ENCODE data around the gene FAM169A. TPM values are rescaled to one million over a fixed set of nuclear protein-coding genes. Genes with fewer than 3 reads are reported as not detected.
"Not testable (repeated sequence)": the region's sequence is repeated elsewhere in the genome, so short reads cannot be mapped to it uniquely, and the experiment has no call there.

FAM169A gene, protein sequence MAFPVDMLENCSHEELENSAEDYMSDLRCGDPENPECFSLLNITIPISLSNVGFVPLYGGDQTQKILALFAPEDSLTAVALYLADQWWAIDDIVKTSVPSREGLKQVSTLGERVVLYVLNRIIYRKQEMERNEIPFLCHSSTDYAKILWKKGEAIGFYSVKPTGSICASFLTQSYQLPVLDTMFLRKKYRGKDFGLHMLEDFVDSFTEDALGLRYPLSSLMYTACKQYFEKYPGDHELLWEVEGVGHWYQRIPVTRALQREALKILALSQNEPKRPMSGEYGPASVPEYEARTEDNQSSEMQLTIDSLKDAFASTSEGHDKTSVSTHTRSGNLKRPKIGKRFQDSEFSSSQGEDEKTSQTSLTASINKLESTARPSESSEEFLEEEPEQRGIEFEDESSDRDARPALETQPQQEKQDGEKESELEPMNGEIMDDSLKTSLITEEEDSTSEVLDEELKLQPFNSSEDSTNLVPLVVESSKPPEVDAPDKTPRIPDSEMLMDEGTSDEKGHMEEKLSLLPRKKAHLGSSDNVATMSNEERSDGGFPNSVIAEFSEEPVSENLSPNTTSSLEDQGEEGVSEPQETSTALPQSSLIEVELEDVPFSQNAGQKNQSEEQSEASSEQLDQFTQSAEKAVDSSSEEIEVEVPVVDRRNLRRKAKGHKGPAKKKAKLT
- total RNA-seq (10 to 100 TPM; 12.5 to 15.9 (median 12.6) TPM), total RNA-seq (29.5 to 68.3 (median 48.4) reads per million in 29 experiments)
- 17.1 TPM for total RNA-seq (2013)

DNA sequence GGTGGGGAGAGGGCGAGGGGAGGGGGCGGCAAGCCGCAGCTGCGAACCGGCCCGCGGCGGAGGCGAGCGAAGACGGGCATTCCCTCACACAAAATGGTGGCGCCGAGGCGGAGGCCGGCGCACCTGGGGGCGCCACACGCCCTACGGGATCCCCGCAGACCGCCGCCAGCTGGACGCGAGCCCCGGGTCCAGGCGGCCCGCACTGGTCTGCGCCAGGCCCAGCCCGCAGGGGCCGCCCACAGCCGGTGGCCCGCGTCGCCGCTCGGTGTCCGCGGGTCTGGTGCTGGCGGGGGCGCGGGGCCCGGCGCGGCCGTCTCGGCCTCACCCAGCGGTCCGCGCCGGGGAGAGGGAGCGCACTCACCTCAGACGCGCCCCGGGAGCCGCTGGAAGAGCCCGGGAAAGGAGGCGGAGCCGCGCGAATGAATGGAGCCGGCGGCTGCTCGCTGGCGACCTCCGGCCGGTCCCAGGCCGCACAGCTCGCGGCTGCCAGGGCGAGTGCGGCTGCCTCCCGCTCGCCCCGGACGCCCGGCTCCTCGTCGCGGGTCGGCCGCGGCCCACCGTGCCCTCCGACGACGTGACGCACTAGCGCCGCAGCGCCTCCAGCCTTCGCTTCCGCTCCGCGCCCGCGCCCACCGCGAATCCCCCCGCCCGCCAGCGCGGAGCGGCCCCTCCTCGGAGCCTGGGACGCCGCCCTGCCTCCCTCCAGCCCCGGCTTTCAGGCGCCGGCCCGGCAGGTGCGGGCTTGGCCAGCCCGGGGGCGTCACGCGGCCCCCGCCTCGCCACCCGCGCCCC lies at the start of gene FAM169A:
Gene FAM169A (minus strand): TSS at position 584 of the 792 bp plus-strand sequence. CDS start 24,711 bp downstream, outside the sequence.
- no peaks in the 10 kb centered on the region for H3K9me3 ChIP-seq
- CTCF ChIA-PET, result no interaction called here
- POLR2A ChIA-PET, result no interaction called here
- H3K27me3 Mint-ChIP-seq, result peaks cover 0 to 13% of the 10 kb centered on the region in 2 donors
- H3K4me1 ChIP-seq (ENCODE audit: control insufficient read depth in 1 of 2, extremely low read depth in 1 of 2, insufficient read depth in 2 of 2, low read length in 2 of 2), result peaks cover 2 to 16% of the 10 kb centered on the region in 2 experiments
- ATAC-seq (replicated peaks in 1 of 4), result peak; percentile 77 to 83 (median 80)
- under 1% methylated on average over 114 of the region's 119 CpGs for WGBS (ENCODE audit: insufficient coverage)
- H3K27ac Mint-ChIP-seq, result peak within 1 kb of the TSS; percentile 86
- H3K36me3 Mint-ChIP-seq, result no peaks in the 10 kb centered on the region
- H3K27ac ChIP-seq (ENCODE audit: low read length), result peak within 1 kb of the TSS; percentile 53
- H3K4me3 ChIP-seq (ENCODE audit: control insufficient read depth in 1 of 2, extremely low read depth in 1 of 2, low read length in 1 of 2), result peak within 1 kb of the TSS; percentile 69 to 90
- H3K27me3 ChIP-seq (replicated peaks in 1 of 2; ENCODE audit: control insufficient read depth in 2 of 2, extremely low read depth in 1 of 2, insufficient read depth in 2 of 2, low read length in 1 of 2), result peaks cover 0 to 14% of the 10 kb centered on the region in 2 experiments
- peak within 1 kb of the TSS; percentile 91 to 96 (median 93) for H3K4me3 Mint-ChIP-seq
- no peaks in the 10 kb centered on the region for H3K9me3 Mint-ChIP-seq
- H3K36me3 ChIP-seq (ENCODE audit: control insufficient read depth in 2 of 2, extremely low read depth in 1 of 2, insufficient read depth in 1 of 2, low read length in 1 of 2), result no peaks in the 10 kb centered on the region
- peak in 33 of 35 experiments; percentile 20 to 71 (median 47) for DNase-seq
- peaks cover 40 to 43% (median 41%) of the 10 kb centered on the region in 3 donors for H3K4me1 Mint-ChIP-seq

DNA sequence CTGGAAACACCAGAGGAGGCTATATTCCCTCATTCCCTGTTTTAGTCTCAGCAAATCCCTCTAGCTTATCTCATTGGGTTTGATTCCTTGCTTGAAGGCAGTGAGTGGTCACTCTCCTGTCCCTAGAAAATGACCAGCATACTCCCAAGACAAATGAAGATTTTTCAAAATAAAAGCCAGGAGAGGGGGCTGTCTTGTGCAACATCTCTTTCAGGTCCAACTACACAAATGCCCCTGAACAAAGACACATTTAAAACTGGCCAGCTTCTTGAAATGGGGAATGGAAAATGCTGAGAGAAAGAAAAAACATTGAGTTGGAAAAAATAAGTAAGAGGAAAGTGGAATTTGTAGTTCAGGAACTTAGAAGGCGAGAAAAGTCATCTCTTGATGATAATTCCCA lies 49.3 kb upstream of the FAM169A start:
- Mint-ChIP-seq H3K9me3 (peaks cover 0 to 2% (median under 1%) of the 10 kb centered on the region in 3 donors), H3K4me3 (no peak overlapping the region), H3K27me3 (peaks cover 5 to 13% of the 10 kb centered on the region in 2 donors), H3K4me1 (no peaks in the 10 kb centered on the region), H3K36me3 (peaks cover under 1% of the 10 kb centered on the region), H3K27ac (no peak overlapping the region)
- DNase-seq, result no peak
- Histone ChIP-seq H3K4me3 (ENCODE audit: control insufficient read depth in 1 of 2, extremely low read depth in 1 of 2, low read length in 1 of 2) (no peak overlapping the region), H3K4me1 (ENCODE audit: control insufficient read depth in 1 of 2, extremely low read depth in 1 of 2, insufficient read depth in 2 of 2, low read length in 2 of 2) (no peaks in the 10 kb centered on the region), H3K27me3 (replicated peaks in 1 of 2; ENCODE audit: control insufficient read depth in 2 of 2, extremely low read depth in 1 of 2, insufficient read depth in 2 of 2, low read length in 1 of 2) (peaks cover 0 to 6% of the 10 kb centered on the region in 2 experiments), H3K36me3 (ENCODE audit: control insufficient read depth in 2 of 2, extremely low read depth in 1 of 2, insufficient read depth in 1 of 2, low read length in 1 of 2) (no peaks in the 10 kb centered on the region), H3K9me3 (no peaks in the 10 kb centered on the region), H3K27ac (ENCODE audit: low read length) (no peak overlapping the region)
- WGBS (ENCODE audit: insufficient coverage), result no CpG with 5 or more reads among the region's 1 CpG
- POLR2A ChIA-PET, result interaction anchor here (0.5 kb wide), 2 partner anchors 125 to 142 kb away, joined by 3 to 7 read pairs; no protein-coding TSS in a partner anchor
- CTCF ChIA-PET, result interaction anchor here in 1 of 2 donors (0.9 kb wide), 1 partner anchor 9 kb away, joined by 5 read pairs; no protein-coding TSS in a partner anchor
- ATAC-seq (replicated peaks in 1 of 4), result no peak

DNA sequence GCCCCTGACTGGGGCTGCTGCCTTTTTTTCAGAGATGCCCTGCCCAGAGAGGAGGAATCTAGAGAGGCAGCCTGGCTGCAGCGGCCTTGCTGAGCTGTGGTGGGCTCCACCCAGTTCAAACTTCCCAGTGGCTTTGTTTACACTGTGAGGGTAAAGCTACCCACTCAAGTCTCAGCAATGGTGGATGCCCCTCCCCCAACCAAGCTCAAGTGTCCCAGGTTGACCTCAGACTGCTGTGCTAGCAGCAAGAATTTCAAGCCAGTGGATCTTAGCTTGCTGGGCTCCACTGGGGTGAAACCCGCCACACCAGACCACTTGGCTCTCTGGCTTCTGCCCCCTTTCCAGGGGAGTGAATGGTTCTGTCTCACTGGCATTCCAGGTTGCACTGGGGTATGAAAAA lies 45.2 kb upstream of the FAM169A start:
- H3K4me1 Mint-ChIP-seq; H3K4me1 ChIP-seq (ENCODE audit: control insufficient read depth in 1 of 2, extremely low read depth in 1 of 2, insufficient read depth in 2 of 2, low read length in 2 of 2); H3K9me3 Mint-ChIP-seq; H3K27ac ChIP-seq (ENCODE audit: low read length); H3K4me3 ChIP-seq (ENCODE audit: control insufficient read depth in 1 of 2, extremely low read depth in 1 of 2, low read length in 1 of 2); ATAC-seq (replicated peaks in 1 of 4); H3K9me3 ChIP-seq; H3K36me3 ChIP-seq (ENCODE audit: control insufficient read depth in 2 of 2, extremely low read depth in 1 of 2, insufficient read depth in 1 of 2, low read length in 1 of 2); H3K27me3 ChIP-seq (replicated peaks in 1 of 2; ENCODE audit: control insufficient read depth in 2 of 2, extremely low read depth in 1 of 2, insufficient read depth in 2 of 2, low read length in 1 of 2); H3K36me3 Mint-ChIP-seq; H3K4me3 Mint-ChIP-seq; DNase-seq; POLR2A ChIA-PET; H3K27ac Mint-ChIP-seq: not testable (repeated sequence)
- H3K27me3 Mint-ChIP-seq, result peaks cover 5 to 21% of the 10 kb centered on the region in 2 donors
- no CpG with 5 or more reads among the region's 2 CpGs for WGBS (ENCODE audit: insufficient coverage)
- CTCF ChIA-PET, result interaction anchor here in 1 of 2 donors (0.6 kb wide), 1 partner anchor 15 kb away, joined by 4 read pairs; no protein-coding TSS in a partner anchor

DNA sequence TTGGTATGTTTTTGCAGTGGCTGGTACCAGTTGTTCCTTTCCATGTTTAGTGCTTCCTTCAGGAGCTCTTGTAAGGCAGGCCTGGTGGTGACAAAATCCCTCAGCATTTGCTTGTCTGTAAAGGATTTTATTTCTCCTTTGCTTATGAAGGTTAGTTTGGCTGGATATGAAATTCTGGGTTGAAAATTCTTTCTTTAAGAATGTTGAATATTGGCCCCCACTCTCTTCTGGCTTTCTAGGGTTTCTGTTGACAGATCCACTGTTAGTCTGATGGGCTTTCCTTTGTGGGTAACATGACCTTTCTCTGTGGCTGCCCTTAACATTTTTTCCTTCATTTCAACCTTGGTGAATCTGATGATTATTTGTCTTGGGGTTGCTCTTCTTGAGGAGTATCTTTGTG lies 43.7 kb upstream of the FAM169A start:
- H3K4me3 Mint-ChIP-seq; DNase-seq; H3K4me3 ChIP-seq (ENCODE audit: control insufficient read depth in 1 of 2, extremely low read depth in 1 of 2, low read length in 1 of 2); POLR2A ChIA-PET; H3K27ac ChIP-seq (ENCODE audit: low read length); H3K9me3 Mint-ChIP-seq; H3K4me1 Mint-ChIP-seq; ATAC-seq (replicated peaks in 1 of 4); H3K4me1 ChIP-seq (ENCODE audit: control insufficient read depth in 1 of 2, extremely low read depth in 1 of 2, insufficient read depth in 2 of 2, low read length in 2 of 2); H3K27me3 ChIP-seq (replicated peaks in 1 of 2; ENCODE audit: control insufficient read depth in 2 of 2, extremely low read depth in 1 of 2, insufficient read depth in 2 of 2, low read length in 1 of 2); H3K36me3 ChIP-seq (ENCODE audit: control insufficient read depth in 2 of 2, extremely low read depth in 1 of 2, insufficient read depth in 1 of 2, low read length in 1 of 2); CTCF ChIA-PET; H3K36me3 Mint-ChIP-seq; H3K27ac Mint-ChIP-seq; H3K9me3 ChIP-seq: not testable (repeated sequence)
- peaks cover 5 to 18% of the 10 kb centered on the region in 2 donors for H3K27me3 Mint-ChIP-seq

DNA sequence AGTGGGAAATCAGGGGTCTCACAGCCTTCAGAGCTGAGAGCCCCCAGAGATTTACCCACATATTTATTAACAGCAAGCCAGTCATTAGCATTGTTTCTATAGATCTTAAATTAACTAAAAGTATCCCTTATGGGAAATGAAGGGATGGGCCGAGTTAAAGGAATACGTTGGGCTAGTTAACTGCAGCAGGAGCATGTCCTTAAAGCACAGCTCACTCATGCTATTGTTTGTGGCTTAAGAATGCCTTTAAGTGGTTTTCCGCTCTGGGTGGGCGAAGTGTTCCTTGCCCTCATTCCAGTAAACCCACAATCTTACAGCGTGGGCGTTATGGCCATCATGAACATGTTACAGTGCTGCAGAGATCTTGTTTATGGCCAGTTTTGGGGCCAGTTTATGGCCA lies 42.0 kb upstream of the FAM169A start:
- ATAC-seq (replicated peaks in 1 of 4); H3K36me3 ChIP-seq (ENCODE audit: control insufficient read depth in 2 of 2, extremely low read depth in 1 of 2, insufficient read depth in 1 of 2, low read length in 1 of 2); H3K36me3 Mint-ChIP-seq; POLR2A ChIA-PET; H3K27ac ChIP-seq (ENCODE audit: low read length); H3K9me3 ChIP-seq; H3K4me1 ChIP-seq (ENCODE audit: control insufficient read depth in 1 of 2, extremely low read depth in 1 of 2, insufficient read depth in 2 of 2, low read length in 2 of 2); H3K27me3 ChIP-seq (replicated peaks in 1 of 2; ENCODE audit: control insufficient read depth in 2 of 2, extremely low read depth in 1 of 2, insufficient read depth in 2 of 2, low read length in 1 of 2); H3K4me1 Mint-ChIP-seq; CTCF ChIA-PET; H3K9me3 Mint-ChIP-seq; H3K4me3 ChIP-seq (ENCODE audit: control insufficient read depth in 1 of 2, extremely low read depth in 1 of 2, low read length in 1 of 2); DNase-seq; H3K4me3 Mint-ChIP-seq; H3K27ac Mint-ChIP-seq: not testable (repeated sequence)
- H3K27me3 Mint-ChIP-seq, result peaks cover 3 to 15% of the 10 kb centered on the region in 2 donors
- no CpG with 5 or more reads among the region's 6 CpGs for WGBS (ENCODE audit: insufficient coverage)

DNA sequence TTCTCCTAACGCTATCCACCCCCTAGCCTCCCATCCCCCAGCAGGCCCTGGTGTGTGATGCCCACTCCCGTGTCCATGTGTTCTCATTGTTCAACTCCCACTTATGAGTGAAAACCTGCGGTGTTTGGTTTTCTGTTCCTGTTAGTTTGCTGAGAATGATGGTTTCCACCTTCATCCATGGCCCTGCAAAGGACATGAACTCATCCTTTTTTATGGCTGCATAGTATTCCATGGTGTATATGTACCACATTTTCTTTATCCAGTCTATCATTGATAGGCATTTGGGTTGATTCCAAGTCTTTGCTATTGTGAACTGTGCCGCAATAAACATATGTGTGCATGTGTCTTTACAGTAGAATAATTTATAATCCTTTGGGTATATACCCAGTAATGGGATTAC lies 38.5 kb upstream of the FAM169A start:
- no CpG with 5 or more reads among the region's 4 CpGs for WGBS (ENCODE audit: insufficient coverage)
- ATAC-seq (replicated peaks in 1 of 4); H3K27ac Mint-ChIP-seq; H3K36me3 Mint-ChIP-seq; H3K4me3 ChIP-seq (ENCODE audit: control insufficient read depth in 1 of 2, extremely low read depth in 1 of 2, low read length in 1 of 2); H3K36me3 ChIP-seq (ENCODE audit: control insufficient read depth in 2 of 2, extremely low read depth in 1 of 2, insufficient read depth in 1 of 2, low read length in 1 of 2); DNase-seq; CTCF ChIA-PET; H3K27me3 ChIP-seq (replicated peaks in 1 of 2; ENCODE audit: control insufficient read depth in 2 of 2, extremely low read depth in 1 of 2, insufficient read depth in 2 of 2, low read length in 1 of 2); H3K4me1 Mint-ChIP-seq; POLR2A ChIA-PET; H3K4me3 Mint-ChIP-seq; H3K9me3 ChIP-seq; H3K27ac ChIP-seq (ENCODE audit: low read length); H3K9me3 Mint-ChIP-seq; H3K4me1 ChIP-seq (ENCODE audit: control insufficient read depth in 1 of 2, extremely low read depth in 1 of 2, insufficient read depth in 2 of 2, low read length in 2 of 2); H3K27me3 Mint-ChIP-seq: not testable (repeated sequence)
